ENCODE measurements around the gene CETP. TPM values are rescaled to one million over a fixed set of nuclear protein-coding genes. Genes with fewer than 3 reads are reported as not detected.
A peak's percentile ranks its signal among the peaks of the same experiment; 100 is the strongest.

Gene CETP
- total and polyA plus RNA-seq, 2 of the 13 experiments (the other 11 are each of a cell fraction or from before 2014, with no cell fraction given): 0.31 to 9.8 TPM

- TF ChIP-seq PAWR (CRISPR knock-in tag; IDR thresholded peaks at IDR 0.05; ENCODE audit: borderline replicate concordance): peak; percentile 51; the same call in 1 of the 2 replicates
- peak; percentile 85 for TF ChIP-seq ARNT2 (CRISPR knock-in tag; IDR thresholded peaks at IDR 0.05; ENCODE audit: low read depth)
- TF ChIP-seq ZNF557 (CRISPR knock-in tag; IDR thresholded peaks at IDR 0.05): no peak
- peak; percentile 93 for TF ChIP-seq CEBPG (CRISPR knock-in tag; IDR thresholded peaks at IDR 0.05)
- TF ChIP-seq IKZF4 (CRISPR knock-in tag; IDR thresholded peaks at IDR 0.05; ENCODE audit: borderline replicate concordance, low read depth, not compliant biosample characterization): no peak
- TF ChIP-seq U2AF2 (IDR thresholded peaks at IDR 0.05; ENCODE audit: low read depth, low read length): no peak
- peak; percentile 46; the same call in 1 of the 2 replicates for TF ChIP-seq ZNF317 (CRISPR knock-in tag; IDR thresholded peaks at IDR 0.05)
- no peak for TF ChIP-seq ZNF720 (CRISPR knock-in tag; IDR thresholded peaks at IDR 0.05)
- TF ChIP-seq ZNF326 (CRISPR knock-in tag; IDR thresholded peaks at IDR 0.05; ENCODE audit: borderline replicate concordance): no peak
- TF ChIP-seq MXI1 (IDR thresholded peaks at IDR 0.05; ENCODE audit: borderline replicate concordance, low read depth, low read length): no peak
- peak; percentile 60; the same call in 1 of the 2 replicates for TF ChIP-seq ZNF460 (CRISPR knock-in tag; IDR thresholded peaks at IDR 0.05; ENCODE audit: borderline replicate concordance)
- TF ChIP-seq ZSCAN30 (CRISPR knock-in tag; IDR thresholded peaks at IDR 0.05): no peak
- TF ChIP-seq, protein P1, sequence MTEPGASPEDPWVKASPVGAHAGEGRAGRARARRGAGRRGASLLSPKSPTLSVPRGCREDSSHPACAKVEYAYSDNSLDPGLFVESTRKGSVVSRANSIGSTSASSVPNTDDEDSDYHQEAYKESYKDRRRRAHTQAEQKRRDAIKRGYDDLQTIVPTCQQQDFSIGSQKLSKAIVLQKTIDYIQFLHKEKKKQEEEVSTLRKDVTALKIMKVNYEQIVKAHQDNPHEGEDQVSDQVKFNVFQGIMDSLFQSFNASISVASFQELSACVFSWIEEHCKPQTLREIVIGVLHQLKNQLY (CRISPR knock-in tag; IDR thresholded peaks at IDR 0.05): peak; percentile 89
- TF ChIP-seq, protein P2, sequence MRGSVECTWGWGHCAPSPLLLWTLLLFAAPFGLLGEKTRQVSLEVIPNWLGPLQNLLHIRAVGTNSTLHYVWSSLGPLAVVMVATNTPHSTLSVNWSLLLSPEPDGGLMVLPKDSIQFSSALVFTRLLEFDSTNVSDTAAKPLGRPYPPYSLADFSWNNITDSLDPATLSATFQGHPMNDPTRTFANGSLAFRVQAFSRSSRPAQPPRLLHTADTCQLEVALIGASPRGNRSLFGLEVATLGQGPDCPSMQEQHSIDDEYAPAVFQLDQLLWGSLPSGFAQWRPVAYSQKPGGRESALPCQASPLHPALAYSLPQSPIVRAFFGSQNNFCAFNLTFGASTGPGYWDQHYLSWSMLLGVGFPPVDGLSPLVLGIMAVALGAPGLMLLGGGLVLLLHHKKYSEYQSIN (CRISPR knock-in tag; IDR thresholded peaks at IDR 0.05; ENCODE audit: borderline replicate concordance): no peak
- TF ChIP-seq ZNF562 (CRISPR knock-in tag; IDR thresholded peaks at IDR 0.05; ENCODE audit: borderline replicate concordance): no peak
- peak; percentile 85 for TF ChIP-seq SPEN (CRISPR knock-in tag; IDR thresholded peaks at IDR 0.05; ENCODE audit: low read depth)
- no peak for TF ChIP-seq SAFB2 (CRISPR knock-in tag; IDR thresholded peaks at IDR 0.05; ENCODE audit: borderline replicate concordance, low read depth)
- TF ChIP-seq FOSL2 (CRISPR knock-in tag; IDR thresholded peaks at IDR 0.05): peak; percentile 81
- no peak for TF ChIP-seq ZBTB1 (CRISPR knock-in tag; IDR thresholded peaks at IDR 0.05; ENCODE audit: borderline replicate concordance)
- TF ChIP-seq ZNF230 (CRISPR knock-in tag; IDR thresholded peaks at IDR 0.05): 0 out of 2 replicates have a peak, but pooled peaks have one; percentile 24
- TF ChIP-seq ATM (IDR thresholded peaks at IDR 0.05; ENCODE audit: borderline replicate concordance): no peak
- peak; percentile 95 for TF ChIP-seq POGZ (CRISPR knock-in tag; IDR thresholded peaks at IDR 0.05)
- peak; percentile 94 for TF ChIP-seq NCOA2 (CRISPR knock-in tag; IDR thresholded peaks at IDR 0.05)
- peak; percentile 40 for TF ChIP-seq XRCC5 (optimal IDR thresholded peaks at IDR 0.05; ENCODE audit: low read length)
- TF ChIP-seq ZNF670 (CRISPR knock-in tag; IDR thresholded peaks at IDR 0.05; ENCODE audit: borderline replicate concordance): peak; percentile 86; the same call in 1 of the 2 replicates
- TF ChIP-seq MZF1 (CRISPR knock-in tag; IDR thresholded peaks at IDR 0.05; ENCODE audit: borderline replicate concordance): no peak
- TF ChIP-seq NRL (CRISPR knock-in tag; IDR thresholded peaks at IDR 0.05; ENCODE audit: borderline replicate concordance): no peak; the same call in 1 of the 2 replicates
- no peak for TF ChIP-seq ZNF615 (CRISPR knock-in tag; IDR thresholded peaks at IDR 0.05; ENCODE audit: borderline replicate concordance)
- TF ChIP-seq, protein P3, sequence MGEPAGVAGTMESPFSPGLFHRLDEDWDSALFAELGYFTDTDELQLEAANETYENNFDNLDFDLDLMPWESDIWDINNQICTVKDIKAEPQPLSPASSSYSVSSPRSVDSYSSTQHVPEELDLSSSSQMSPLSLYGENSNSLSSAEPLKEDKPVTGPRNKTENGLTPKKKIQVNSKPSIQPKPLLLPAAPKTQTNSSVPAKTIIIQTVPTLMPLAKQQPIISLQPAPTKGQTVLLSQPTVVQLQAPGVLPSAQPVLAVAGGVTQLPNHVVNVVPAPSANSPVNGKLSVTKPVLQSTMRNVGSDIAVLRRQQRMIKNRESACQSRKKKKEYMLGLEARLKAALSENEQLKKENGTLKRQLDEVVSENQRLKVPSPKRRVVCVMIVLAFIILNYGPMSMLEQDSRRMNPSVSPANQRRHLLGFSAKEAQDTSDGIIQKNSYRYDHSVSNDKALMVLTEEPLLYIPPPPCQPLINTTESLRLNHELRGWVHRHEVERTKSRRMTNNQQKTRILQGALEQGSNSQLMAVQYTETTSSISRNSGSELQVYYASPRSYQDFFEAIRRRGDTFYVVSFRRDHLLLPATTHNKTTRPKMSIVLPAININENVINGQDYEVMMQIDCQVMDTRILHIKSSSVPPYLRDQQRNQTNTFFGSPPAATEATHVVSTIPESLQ (CRISPR knock-in tag; conservative IDR thresholded peaks at IDR 0.05): no peak
Measured at GRCh38 chr16:56919099-56919800, 42.5 kb upstream of the CETP start (continued).
